Esophagus muscularis mucosa (tissue), 4 donors: ENCODE results near the gene PPP4R2. TPM values are rescaled to one million over a fixed set of nuclear protein-coding genes. Genes with fewer than 3 reads are reported as not detected.

ENCODE experiments used
- DNase-seq: peaks from one replicate; pipeline ENCODE4 v3.0.0-alpha.2; 2017; ENCODE audit errors: extremely low spot score
- H3K27ac ChIP-seq, 4 donors: fragments of 200-600 bp; sonication (generic); replicated peaks in 1 of 4; 1 replicate in 3 of 4; 2 replicates in 1 of 4; pipeline ENCODE4 v1.5.1; 2016 to 2019; ENCODE audit warnings: mild to moderate bottlenecking in 1 of 4
- H3K27me3 ChIP-seq, 4 donors: fragments of 200-600 bp; sonication (generic); one replicate each; pipeline versions ENCODE4 v1.5.1 to v1.6.0; 2016 to 2019
- H3K36me3 ChIP-seq, 4 donors: fragments of 200-600 bp; sonication (generic); one replicate each; pipeline ENCODE4 v1.5.1; 2016 to 2019
- H3K4me1 ChIP-seq, 4 donors: fragments of 200-600 bp; sonication (generic); one replicate each; pipeline ENCODE4 v1.5.1; 2016 to 2019
- H3K4me3 ChIP-seq, 4 donors: fragments of 200-600 bp; sonication (generic); 1 replicate in 2 of 4; 2 replicates in 2 of 4; pipeline ENCODE4 v1.5.1; 2016 to 2019; ENCODE audit warnings: mild to moderate bottlenecking in 4 of 4, moderate library complexity in 1 of 4
- H3K9me3 ChIP-seq, 4 donors: fragments of 200-600 bp; sonication (generic); 1 replicate in 3 of 4; 2 replicates in 1 of 4; pipeline ENCODE4 v1.5.1; 2016 to 2019
- CTCF ChIP-seq, 3 experiments: fragments of 200-600 bp in 2 of 3; fragments of 450-650 bp in 1 of 3; sonication (generic) in 2 of 3; IDR thresholded peaks; one replicate each; pipeline ENCODE4 v1.5.1; 2017 to 2019; ENCODE audit warnings: antibody characterized with exemption in 3 of 3, mild to moderate bottlenecking in 2 of 3, moderate library complexity in 1 of 3
- EP300 ChIP-seq: sonication (generic); formaldehyde crosslinking; IDR thresholded peaks from one replicate; pipeline ENCODE4 v1.6.1; 2017; ENCODE audit warnings: antibody characterized with exemption
- POLR2A ChIP-seq: fragments of 450-650 bp; IDR thresholded peaks from one replicate; pipeline ENCODE4 v1.6.1; 2017; ENCODE audit warnings: antibody characterized with exemption, moderate library complexity, mild to moderate bottlenecking, low read depth
- POLR2AphosphoS5 ChIP-seq, 2 donors: sonication (generic); formaldehyde crosslinking; IDR thresholded peaks; one replicate each; pipeline ENCODE4 v1.6.1; 2017; ENCODE audit warnings: antibody characterized with exemption in 2 of 2
- WGBS: methylation state at CpG from one replicate; pipeline ENCODE4 v1.1.5; 2018; 5-methylcytosine and 5-hydroxymethylcytosine counted together
- intact Hi-C: fragments of 100-400 bp; cut with DNase I; formaldehyde crosslinking; loops from one replicate; pipeline ENCODE4 v1.15.1; 2023
- total RNA-seq, 4 donors: library from RNA; depleted of rRNA; stranded (reverse); fragments of >200 nt; gene quantifications; one replicate each; pipeline versions ENCODE4 v1.1.0 to v1.2.1, GENCODE V29; 2016

Gene PPP4R2
- total RNA-seq, 4 donors from 2014 or later: 24.6 to 60.6 (median 33.9) TPM

GRCh38 chr3:73071952-73072351 is 75.3 kb downstream of the PPP4R2 start:
- Histone ChIP-seq H3K36me3 (peaks cover 0 to 13% (median 1%) of the 10 kb centered on the region in 4 donors), H3K27ac (no peak overlapping the region), H3K27me3 (no peaks in the 10 kb centered on the region), H3K9me3 (no peaks in the 10 kb centered on the region), H3K4me3 (no peak overlapping the region), H3K4me1 (peaks cover 0 to 5% (median 0%) of the 10 kb centered on the region in 4 donors)
- no peak for TF ChIP-seq POLR2A
- TF ChIP-seq EP300: no peak
- TF ChIP-seq POLR2AphosphoS5 (IDR thresholded peaks at IDR 0.05): no peak
- TF ChIP-seq CTCF (IDR thresholded peaks at IDR 0.05): no peak
- DNase-seq: no peak
- WGBS: 100% methylated on average over 1 of the region's 1 CpG
- intact Hi-C loops: no loop called here

- H3K27ac ChIP-seq: no peak overlapping the region
Observed at GRCh38 chr3:73072634-73073033, 76.0 kb downstream of the PPP4R2 start.

GRCh38 chr3:73073091-73073707 is 76.6 kb downstream of the PPP4R2 start:
- H3K4me3 ChIP-seq: no peak overlapping the region
- peaks cover 0 to 5% (median 0%) of the 10 kb centered on the region in 4 donors for H3K4me1 ChIP-seq
- H3K27me3 ChIP-seq: no peaks in the 10 kb centered on the region
- intact Hi-C loops: no loop called here
- no peaks in the 10 kb centered on the region for H3K9me3 ChIP-seq
- H3K36me3 ChIP-seq: peaks cover 0 to 10% (median 0%) of the 10 kb centered on the region in 4 donors
- no peak overlapping the region for H3K27ac ChIP-seq
- DNase-seq: no peak
- 86% methylated on average over 4 of the region's 4 CpGs for WGBS
- no peak for TF ChIP-seq EP300
- no peak for TF ChIP-seq POLR2AphosphoS5 (IDR thresholded peaks at IDR 0.05)
- TF ChIP-seq POLR2A: no peak
- no peak for TF ChIP-seq CTCF (IDR thresholded peaks at IDR 0.05)

More at GRCh38 chr3:73072634-73073033, 76.0 kb downstream of the PPP4R2 start:
- TF ChIP-seq CTCF (IDR thresholded peaks at IDR 0.05) (no peak), POLR2AphosphoS5 (IDR thresholded peaks at IDR 0.05) (no peak), EP300 (no peak), POLR2A (no peak)
- Histone ChIP-seq H3K4me1 (peaks cover 0 to 5% (median 0%) of the 10 kb centered on the region in 4 donors), H3K9me3 (no peaks in the 10 kb centered on the region), H3K36me3 (peaks cover 0 to 10% (median 0%) of the 10 kb centered on the region in 4 donors), H3K27me3 (no peaks in the 10 kb centered on the region), H3K4me3 (no peak overlapping the region)
- 67% methylated on average over 1 of the region's 1 CpG for WGBS
- DNase-seq: no peak
- intact Hi-C loops: no loop called here

GRCh38 chr3:73074781-73075180 is 78.2 kb downstream of the PPP4R2 start:
- intact Hi-C loops: no loop called here
- no peak for TF ChIP-seq POLR2A
- no peak for TF ChIP-seq CTCF (IDR thresholded peaks at IDR 0.05)
- TF ChIP-seq POLR2AphosphoS5 (IDR thresholded peaks at IDR 0.05): no peak
- no peak for TF ChIP-seq EP300
- H3K4me1 ChIP-seq: peaks cover 0 to 5% (median 0%) of the 10 kb centered on the region in 4 donors
- H3K36me3 ChIP-seq: no peaks in the 10 kb centered on the region
- no peaks in the 10 kb centered on the region for H3K9me3 ChIP-seq
- no peaks in the 10 kb centered on the region for H3K27me3 ChIP-seq
- WGBS: 85% methylated on average over 8 of the region's 8 CpGs
- no peak overlapping the region for H3K27ac ChIP-seq
- DNase-seq: no peak
- no peak overlapping the region for H3K4me3 ChIP-seq
